AG08395 (cell line): Measurements from ENCODE around the gene PRKAG2.
A peak's percentile ranks its signal among the peaks of the same experiment; 100 is the strongest.
"Not testable (repeated sequence)": the region's sequence is repeated elsewhere in the genome, so short reads cannot be mapped to it uniquely, and the experiment has no call there.

Experiments
- DNase-seq: peaks from one replicate; pipeline ENCODE4 v3.0.0; 2012; ENCODE audit warnings: mixed read lengths, low spot score

Gene PRKAG2

GRCh38 chr7:151876899-151877777, at the start of gene PRKAG2:
Gene PRKAG2, minus strand, starts transcription at chr7:151877115. Its CDS starts 495 bp downstream, at chr7:151876620.
- peak; percentile 40 for DNase-seq

- DNase-seq: no peak
Measured at GRCh38 chr7:151926336-151926712, 49.4 kb upstream of the PRKAG2 start.

- no peak for DNase-seq
Measured at GRCh38 chr7:151925446-151926335, 48.8 kb upstream of the PRKAG2 start.

GRCh38 chr7:151924508-151924907, 47.6 kb upstream of the PRKAG2 start:
- no peak for DNase-seq

- DNase-seq: no peak
Measured at GRCh38 chr7:151924001-151924400, 47.1 kb upstream of the PRKAG2 start.

GRCh38 chr7:151923097-151923876, 46.4 kb upstream of the PRKAG2 start:
- no peak for DNase-seq

GRCh38 chr7:151921451-151921850, 44.5 kb upstream of the PRKAG2 start:
- no peak for DNase-seq

GRCh38 chr7:151920488-151920887, 43.6 kb upstream of the PRKAG2 start:
- no peak for DNase-seq

- no peak for DNase-seq
Measured at GRCh38 chr7:151919595-151919994, 42.7 kb upstream of the PRKAG2 start.

GRCh38 chr7:151918510-151918843, 41.6 kb upstream of the PRKAG2 start:
- no peak for DNase-seq

GRCh38 chr7:151917791-151918509, 41.0 kb upstream of the PRKAG2 start:
- DNase-seq: no peak

- DNase-seq: no peak
Measured at GRCh38 chr7:151914051-151914450, 37.1 kb upstream of the PRKAG2 start.

- DNase-seq: not testable (repeated sequence)
Measured at GRCh38 chr7:151910655-151911054, 33.7 kb upstream of the PRKAG2 start.

- not testable (repeated sequence) for DNase-seq
Measured at GRCh38 chr7:151907115-151907514, 30.2 kb upstream of the PRKAG2 start.

GRCh38 chr7:151905766-151906165, 28.9 kb upstream of the PRKAG2 start:
- DNase-seq: no peak

GRCh38 chr7:151905353-151905752, 28.4 kb upstream of the PRKAG2 start:
- no peak for DNase-seq

GRCh38 chr7:151904270-151904669, 27.4 kb upstream of the PRKAG2 start:
- no peak for DNase-seq

GRCh38 chr7:151903249-151904032, 26.5 kb upstream of the PRKAG2 start:
- no peak for DNase-seq

GRCh38 chr7:151902311-151902710, 25.4 kb upstream of the PRKAG2 start:
- no peak for DNase-seq

- DNase-seq: no peak
Measured at GRCh38 chr7:151901828-151902227, 24.9 kb upstream of the PRKAG2 start.
